ENCODE measurements around the gene PDZD2. TPM values are rescaled to one million over a fixed set of nuclear protein-coding genes. Genes with fewer than 3 reads are reported as not detected.

The PDZD2 gene
- total RNA-seq, 1 experiment from 2014 or later = 0.37 TPM

- H3K4me3 ChIP-seq (replicated peaks in 1 of 2; ENCODE audit: low read depth in 1 of 2, low read length in 2 of 2) = no peak overlapping the region
- ATAC-seq = no peak
- no peaks in the 10 kb centered on the region for H3K27me3 ChIP-seq (ENCODE audit: insufficient read depth, low read length)
Observed at GRCh38 chr5:31675472-31675871, 36.5 kb downstream of the PDZD2 start.

GRCh38 chr5:31678180-31678579 lies 39.2 kb downstream of the PDZD2 start:
- H3K36me3 ChIP-seq (ENCODE audit: control insufficient read depth in 1 of 2, insufficient read depth in 2 of 2, low read length in 2 of 2) = no peaks in the 10 kb centered on the region
- intact Hi-C loops (cut with micrococcal nuclease) = no loop called here
- H3K4me2 ChIP-seq (ENCODE audit: low read length) = no peak overlapping the region
- H3K79me2 ChIP-seq (ENCODE audit: insufficient read depth, low read length) = no peaks in the 10 kb centered on the region
- no peak overlapping the region for H2AFZ ChIP-seq (ENCODE audit: low read depth, low read length, poor library complexity, severe bottlenecking)
- H3K9me3 ChIP-seq (ENCODE audit: control insufficient read depth in 1 of 2, insufficient read depth in 1 of 2, low read depth in 1 of 2, low read length in 2 of 2) = no peaks in the 10 kb centered on the region
- H3K9me2 ChIP-seq (ENCODE audit: insufficient read depth) = no peaks in the 10 kb centered on the region
- no peak overlapping the region for H3K4me3 ChIP-seq (replicated peaks in 1 of 2; ENCODE audit: low read depth in 1 of 2, low read length in 2 of 2)
- ChIA-PET CTCF (no interaction called here), RAD21 (ENCODE audit: low non-redundant PET in 1 of 2, low total read pairs in 2 of 2, uncharacterized antibody in 2 of 2, unreplicated experiment in 2 of 2) (no interaction called here), POLR2A (no interaction called here)
- no peak for DNase-seq (ENCODE audit: low read depth, low spot score)
- no peak for ATAC-seq
- no peak overlapping the region for H3K27ac ChIP-seq (ENCODE audit: low read depth, low read length)
- BruUV-seq (replicated peaks) = no TSS peak
- no peaks in the 10 kb centered on the region for H4K20me1 ChIP-seq (ENCODE audit: insufficient read depth)
- H3K9ac ChIP-seq (ENCODE audit: low read length) = no peak overlapping the region
- H3K4me1 ChIP-seq (ENCODE audit: control insufficient read depth in 1 of 2, insufficient read depth in 2 of 2, low read length in 2 of 2) = no peaks in the 10 kb centered on the region
- peaks cover 4% of the 10 kb centered on the region for H3K27me3 ChIP-seq (ENCODE audit: insufficient read depth, low read length)
- no peak for TF ChIP-seq TCF7L2 (IDR thresholded peaks at IDR 0.05; ENCODE audit: borderline replicate concordance, extremely low read depth, insufficient read depth, insufficient read length)
- no peak for TF ChIP-seq EZH2 (IDR thresholded peaks at IDR 0.05)
- no peak for TF ChIP-seq EZH2phosphoT487 (IDR thresholded peaks at IDR 0.05; ENCODE audit: borderline replicate concordance)
- TF ChIP-seq JUND (IDR thresholded peaks at IDR 0.05) = no peak
- TF ChIP-seq POLR2AphosphoS5 (IDR thresholded peaks at IDR 0.05; ENCODE audit: low read depth, low read length) = no peak
- no peak for TF ChIP-seq RAD21 (IDR thresholded peaks at IDR 0.05; ENCODE audit: low read depth)
- no peak for TF ChIP-seq POLR2A (IDR thresholded peaks at IDR 0.05; ENCODE audit: borderline replicate concordance, extremely low read depth, insufficient read depth, insufficient read length)
- TF ChIP-seq SIN3A (IDR thresholded peaks at IDR 0.05; ENCODE audit: low read depth) = no peak
- TF ChIP-seq MAX (IDR thresholded peaks at IDR 0.05) = no peak
- TF ChIP-seq REST (IDR thresholded peaks at IDR 0.05; ENCODE audit: low read depth) = no peak
- TF ChIP-seq CEBPB (IDR thresholded peaks at IDR 0.05; ENCODE audit: low read depth) = no peak

More at GRCh38 chr5:31675472-31675871, 36.5 kb downstream of the PDZD2 start:
- no peak for DNase-seq (ENCODE audit: low read depth, low spot score)
- Histone ChIP-seq H3K36me3 (ENCODE audit: control insufficient read depth in 1 of 2, insufficient read depth in 2 of 2, low read length in 2 of 2) (no peaks in the 10 kb centered on the region), H3K4me2 (ENCODE audit: low read length) (no peak overlapping the region), H4K20me1 (ENCODE audit: insufficient read depth) (no peaks in the 10 kb centered on the region), H3K27ac (ENCODE audit: low read depth, low read length) (no peak overlapping the region), H3K79me2 (ENCODE audit: insufficient read depth, low read length) (no peaks in the 10 kb centered on the region), H3K4me1 (ENCODE audit: control insufficient read depth in 1 of 2, insufficient read depth in 2 of 2, low read length in 2 of 2) (no peaks in the 10 kb centered on the region), H3K9ac (ENCODE audit: low read length) (no peak overlapping the region), H3K9me2 (ENCODE audit: insufficient read depth) (no peaks in the 10 kb centered on the region), H2AFZ (ENCODE audit: low read depth, low read length, poor library complexity, severe bottlenecking) (no peak overlapping the region), H3K9me3 (ENCODE audit: control insufficient read depth in 1 of 2, insufficient read depth in 1 of 2, low read depth in 1 of 2, low read length in 2 of 2) (no peaks in the 10 kb centered on the region)
- POLR2A ChIA-PET = no interaction called here
- CTCF ChIA-PET = no interaction called here
- RAD21 ChIA-PET (ENCODE audit: low non-redundant PET in 1 of 2, low total read pairs in 2 of 2, uncharacterized antibody in 2 of 2, unreplicated experiment in 2 of 2) = interaction anchor here in 1 of 2 experiments (0.6 kb wide), 1 partner anchor 71 kb away, joined by 4 read pairs; no protein-coding TSS in a partner anchor
- BruUV-seq (replicated peaks) = no TSS peak
- intact Hi-C loops (cut with micrococcal nuclease) = no loop called here
- no peak for TF ChIP-seq TCF7L2 (IDR thresholded peaks at IDR 0.05; ENCODE audit: borderline replicate concordance, extremely low read depth, insufficient read depth, insufficient read length)
- TF ChIP-seq JUND (IDR thresholded peaks at IDR 0.05) = no peak
- TF ChIP-seq CTCF (IDR thresholded peaks at IDR 0.05 in 2 of 3, conservative IDR thresholded peaks at IDR 0.05 in 1 of 3; ENCODE audit: borderline replicate concordance in 1 of 3, insufficient read depth in 1 of 3, low read depth in 2 of 3, low read length in 2 of 3) = no peak
- no peak for TF ChIP-seq SRF (IDR thresholded peaks at IDR 0.05; ENCODE audit: low read depth)
